ENCODE data around the gene KRTCAP2.
"Not testable (repeated sequence)": the region's sequence is repeated elsewhere in the genome, so short reads cannot be mapped to it uniquely, and the experiment has no call there.

- not testable (repeated sequence) for TF ChIP-seq CTCF, POLR2A (IDR thresholded peaks at IDR 0.05)
Observed at GRCh38 chr1:155162631-155163030, 10.5 kb downstream of the KRTCAP2 start.

Data from lower leg skin (tissue), 3 donors.